ENCODE data around the gene HS2ST1. TPM values are rescaled to one million over a fixed set of nuclear protein-coding genes. Genes with fewer than 3 reads are reported as not detected.

Gene HS2ST1
- total and polyA plus RNA-seq, 2 experiments from 2014 or later, result 6.7 to 17.1 TPM

DNA sequence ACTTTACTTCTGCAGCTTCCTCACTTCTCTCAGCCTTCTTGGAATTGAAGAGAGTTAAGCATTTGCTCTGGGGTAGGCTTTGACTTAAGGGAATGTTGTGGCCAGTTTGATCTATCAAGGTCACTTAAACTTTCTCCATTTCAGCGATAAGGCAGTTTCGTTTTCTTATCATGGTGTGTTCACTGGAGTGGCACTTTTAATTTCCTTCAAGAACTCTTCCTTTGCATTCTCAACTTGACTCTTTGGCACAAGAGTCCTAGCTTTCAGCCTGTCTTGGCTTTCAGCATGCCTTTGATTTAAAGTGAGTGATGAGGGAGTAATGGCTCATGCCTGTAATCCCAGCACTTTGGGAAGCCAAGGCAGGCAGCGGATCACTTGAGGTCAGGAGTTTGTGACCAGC, 38.7 kb downstream of the HS2ST1 start (continued):
- TF ChIP-seq, protein P1, sequence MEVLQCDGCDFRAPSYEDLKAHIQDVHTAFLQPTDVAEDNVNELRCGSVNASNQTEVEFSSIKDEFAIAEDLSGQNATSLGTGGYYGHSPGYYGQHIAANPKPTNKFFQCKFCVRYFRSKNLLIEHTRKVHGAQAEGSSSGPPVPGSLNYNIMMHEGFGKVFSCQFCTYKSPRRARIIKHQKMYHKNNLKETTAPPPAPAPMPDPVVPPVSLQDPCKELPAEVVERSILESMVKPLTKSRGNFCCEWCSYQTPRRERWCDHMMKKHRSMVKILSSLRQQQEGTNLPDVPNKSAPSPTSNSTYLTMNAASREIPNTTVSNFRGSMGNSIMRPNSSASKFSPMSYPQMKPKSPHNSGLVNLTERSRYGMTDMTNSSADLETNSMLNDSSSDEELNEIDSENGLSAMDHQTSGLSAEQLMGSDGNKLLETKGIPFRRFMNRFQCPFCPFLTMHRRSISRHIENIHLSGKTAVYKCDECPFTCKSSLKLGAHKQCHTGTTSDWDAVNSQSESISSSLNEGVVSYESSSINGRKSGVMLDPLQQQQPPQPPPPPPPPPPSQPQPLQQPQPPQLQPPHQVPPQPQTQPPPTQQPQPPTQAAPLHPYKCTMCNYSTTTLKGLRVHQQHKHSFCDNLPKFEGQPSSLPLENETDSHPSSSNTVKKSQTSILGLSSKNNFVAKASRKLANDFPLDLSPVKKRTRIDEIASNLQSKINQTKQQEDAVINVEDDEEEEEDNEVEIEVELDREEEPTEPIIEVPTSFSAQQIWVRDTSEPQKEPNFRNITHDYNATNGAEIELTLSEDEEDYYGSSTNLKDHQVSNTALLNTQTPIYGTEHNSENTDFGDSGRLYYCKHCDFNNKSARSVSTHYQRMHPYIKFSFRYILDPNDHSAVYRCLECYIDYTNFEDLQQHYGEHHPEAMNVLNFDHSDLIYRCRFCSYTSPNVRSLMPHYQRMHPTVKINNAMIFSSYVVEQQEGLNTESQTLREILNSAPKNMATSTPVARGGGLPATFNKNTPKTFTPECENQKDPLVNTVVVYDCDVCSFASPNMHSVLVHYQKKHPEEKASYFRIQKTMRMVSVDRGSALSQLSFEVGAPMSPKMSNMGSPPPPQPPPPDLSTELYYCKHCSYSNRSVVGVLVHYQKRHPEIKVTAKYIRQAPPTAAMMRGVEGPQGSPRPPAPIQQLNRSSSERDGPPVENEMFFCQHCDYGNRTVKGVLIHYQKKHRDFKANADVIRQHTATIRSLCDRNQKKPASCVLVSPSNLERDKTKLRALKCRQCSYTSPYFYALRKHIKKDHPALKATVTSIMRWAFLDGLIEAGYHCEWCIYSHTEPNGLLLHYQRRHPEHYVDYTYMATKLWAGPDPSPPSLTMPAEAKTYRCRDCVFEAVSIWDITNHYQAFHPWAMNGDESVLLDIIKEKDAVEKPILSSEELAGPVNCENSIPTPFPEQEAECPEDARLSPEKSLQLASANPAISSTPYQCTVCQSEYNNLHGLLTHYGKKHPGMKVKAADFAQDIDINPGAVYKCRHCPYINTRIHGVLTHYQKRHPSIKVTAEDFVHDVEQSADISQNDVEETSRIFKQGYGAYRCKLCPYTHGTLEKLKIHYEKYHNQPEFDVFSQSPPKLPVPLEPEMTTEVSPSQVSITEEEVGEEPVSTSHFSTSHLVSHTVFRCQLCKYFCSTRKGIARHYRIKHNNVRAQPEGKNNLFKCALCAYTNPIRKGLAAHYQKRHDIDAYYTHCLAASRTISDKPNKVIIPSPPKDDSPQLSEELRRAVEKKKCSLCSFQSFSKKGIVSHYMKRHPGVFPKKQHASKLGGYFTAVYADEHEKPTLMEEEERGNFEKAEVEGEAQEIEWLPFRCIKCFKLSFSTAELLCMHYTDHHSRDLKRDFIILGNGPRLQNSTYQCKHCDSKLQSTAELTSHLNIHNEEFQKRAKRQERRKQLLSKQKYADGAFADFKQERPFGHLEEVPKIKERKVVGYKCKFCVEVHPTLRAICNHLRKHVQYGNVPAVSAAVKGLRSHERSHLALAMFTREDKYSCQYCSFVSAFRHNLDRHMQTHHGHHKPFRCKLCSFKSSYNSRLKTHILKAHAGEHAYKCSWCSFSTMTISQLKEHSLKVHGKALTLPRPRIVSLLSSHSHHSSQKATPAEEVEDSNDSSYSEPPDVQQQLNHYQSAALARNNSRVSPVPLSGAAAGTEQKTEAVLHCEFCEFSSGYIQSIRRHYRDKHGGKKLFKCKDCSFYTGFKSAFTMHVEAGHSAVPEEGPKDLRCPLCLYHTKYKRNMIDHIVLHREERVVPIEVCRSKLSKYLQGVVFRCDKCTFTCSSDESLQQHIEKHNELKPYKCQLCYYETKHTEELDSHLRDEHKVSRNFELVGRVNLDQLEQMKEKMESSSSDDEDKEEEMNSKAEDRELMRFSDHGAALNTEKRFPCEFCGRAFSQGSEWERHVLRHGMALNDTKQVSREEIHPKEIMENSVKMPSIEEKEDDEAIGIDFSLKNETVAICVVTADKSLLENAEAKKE (CRISPR knock-in tag; IDR thresholded peaks at IDR 0.05), result no peak
- TF ChIP-seq NANOG (IDR thresholded peaks at IDR 0.05; ENCODE audit: borderline replicate concordance) (no peak), JUNB (IDR thresholded peaks at IDR 0.05; ENCODE audit: unreplicated experiment) (no peak), STAT1 (IDR thresholded peaks at IDR 0.05; ENCODE audit: unreplicated experiment) (no peak), EZH2phosphoT487 (IDR thresholded peaks at IDR 0.05; ENCODE audit: unreplicated experiment) (no peak)
- TF ChIP-seq, protein P2, sequence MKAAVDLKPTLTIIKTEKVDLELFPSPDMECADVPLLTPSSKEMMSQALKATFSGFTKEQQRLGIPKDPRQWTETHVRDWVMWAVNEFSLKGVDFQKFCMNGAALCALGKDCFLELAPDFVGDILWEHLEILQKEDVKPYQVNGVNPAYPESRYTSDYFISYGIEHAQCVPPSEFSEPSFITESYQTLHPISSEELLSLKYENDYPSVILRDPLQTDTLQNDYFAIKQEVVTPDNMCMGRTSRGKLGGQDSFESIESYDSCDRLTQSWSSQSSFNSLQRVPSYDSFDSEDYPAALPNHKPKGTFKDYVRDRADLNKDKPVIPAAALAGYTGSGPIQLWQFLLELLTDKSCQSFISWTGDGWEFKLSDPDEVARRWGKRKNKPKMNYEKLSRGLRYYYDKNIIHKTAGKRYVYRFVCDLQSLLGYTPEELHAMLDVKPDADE (IDR thresholded peaks at IDR 0.05), result no peak

DNA sequence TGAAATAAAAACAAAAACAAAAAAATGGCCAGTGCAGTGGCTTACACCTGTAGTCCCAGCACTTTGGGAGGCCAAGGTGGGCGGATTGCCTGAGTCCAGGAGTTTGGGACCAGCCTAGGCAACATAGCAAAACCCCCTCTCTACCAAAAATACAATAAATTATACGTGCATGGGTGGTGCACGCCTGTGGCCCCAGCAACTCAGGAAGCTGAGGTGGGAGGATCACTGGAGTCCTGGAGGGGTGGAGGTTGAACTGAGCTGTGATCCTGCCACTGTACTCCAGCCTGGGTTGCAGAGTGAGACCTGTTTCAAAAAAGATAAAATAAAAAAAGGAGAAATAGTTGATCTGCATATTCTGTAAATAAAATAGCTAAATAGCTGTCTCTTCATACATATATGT, 41.2 kb downstream of the HS2ST1 start:
- H3K36me3 Mint-ChIP-seq (ENCODE audit: low read depth), result peaks cover 16% of the 10 kb centered on the region; the same call in 2 of the 3 replicates
- no peak overlapping the region for H3K4me2 ChIP-seq
- H3K9me2 ChIP-seq (ENCODE audit: insufficient read depth), result no peaks in the 10 kb centered on the region
- H3K27ac Mint-ChIP-seq, result no peak overlapping the region
- peaks cover 26% of the 10 kb centered on the region for H3K4me1 Mint-ChIP-seq
- H3K36me3 ChIP-seq (ENCODE audit: insufficient read depth), result no peaks in the 10 kb centered on the region
- peaks cover 9% of the 10 kb centered on the region for H3K4me1 ChIP-seq (ENCODE audit: insufficient read depth)
- peaks cover 90% of the 10 kb centered on the region for H3K79me2 ChIP-seq (replicated peaks; ENCODE audit: insufficient read depth)
- H3K9me3 Mint-ChIP-seq, result no peaks in the 10 kb centered on the region
- H2AFZ ChIP-seq, result no peak overlapping the region
- H3K27ac ChIP-seq (ENCODE audit: low read depth), result no peak overlapping the region
- peaks cover 4% of the 10 kb centered on the region; the same call in 1 of the 2 replicates for H4K20me1 ChIP-seq (replicated peaks; ENCODE audit: insufficient read depth)
- H3F3A ChIP-seq (replicated peaks; ENCODE audit: low read depth), result no peaks in the 10 kb centered on the region
- no peak overlapping the region for H3K4me3 Mint-ChIP-seq
- no peaks in the 10 kb centered on the region for H3K27me3 ChIP-seq (ENCODE audit: insufficient read depth)
- TF ChIP-seq, protein P1 (CRISPR knock-in tag; IDR thresholded peaks at IDR 0.05), result no peak
- TF ChIP-seq ZNF114 (CRISPR knock-in tag; IDR thresholded peaks at IDR 0.05), result no peak
- TF ChIP-seq NANOG (IDR thresholded peaks at IDR 0.05; ENCODE audit: borderline replicate concordance), result no peak
- TF ChIP-seq POLR2AphosphoS5 (IDR thresholded peaks at IDR 0.05; ENCODE audit: low read depth), result no peak
- no peak for DNase-seq (ENCODE audit: low spot score)
- H3K27me3 Mint-ChIP-seq (ENCODE audit: insufficient read depth, low read depth, poor library complexity), result peaks cover 5% of the 10 kb centered on the region
- no peak overlapping the region for H3K4me3 ChIP-seq
- no peak for ATAC-seq
